ENCODE data around the gene ANTXR2. TPM values are rescaled to one million over a fixed set of nuclear protein-coding genes. Genes with fewer than 3 reads are reported as not detected.

The ANTXR2 gene
- polyA plus RNA-seq, 1 of the 3 experiments (the other 2 are of a cell fraction) = 48.8 TPM

- Histone ChIP-seq H4K20me1 (ENCODE audit: insufficient read depth) (no peaks in the 10 kb centered on the region), H2AFZ (ENCODE audit: low read depth) (no peak overlapping the region), H3K9me2 (no peaks in the 10 kb centered on the region), H3K9me3 (no peaks in the 10 kb centered on the region), H3K36me3 (replicated peaks in 1 of 2; ENCODE audit: control insufficient read depth in 1 of 2, insufficient read depth in 2 of 2, low read length in 1 of 2) (peaks cover 14 to 28% of the 10 kb centered on the region in 2 experiments), H3F3A (replicated peaks; ENCODE audit: insufficient read depth) (peaks cover 28% of the 10 kb centered on the region), H3K27ac (ENCODE audit: low read depth in 2 of 2, low read length in 1 of 2) (no peak overlapping the region), H3K9ac (no peak overlapping the region), H3K79me2 (ENCODE audit: insufficient read depth) (peaks cover 24% of the 10 kb centered on the region; the same call in 1 of the 2 replicates), H3K27me3 (ENCODE audit: insufficient read depth) (no peaks in the 10 kb centered on the region), H3K4me1 (ENCODE audit: control insufficient read depth in 1 of 2, insufficient read depth in 2 of 2, low read depth in 1 of 2, low read length in 1 of 2) (peaks cover 0 to 13% of the 10 kb centered on the region in 2 experiments; a peak in 2 of 4 replicates), H3K4me3 (ENCODE audit: low read depth in 2 of 2, low read length in 1 of 2) (no peak overlapping the region), H3K4me2 (no peak overlapping the region)
- POLR2A ChIA-PET = no interaction called here
- TF ChIP-seq JUND (IDR thresholded peaks at IDR 0.05) = no peak
- TF ChIP-seq TCF12 (IDR thresholded peaks at IDR 0.05) = no peak
- TF ChIP-seq SMC3 (IDR thresholded peaks at IDR 0.05; ENCODE audit: low read depth, low read length) = no peak
- no peak for TF ChIP-seq MAX (IDR thresholded peaks at IDR 0.05; ENCODE audit: low read depth)
- TF ChIP-seq, protein P1, sequence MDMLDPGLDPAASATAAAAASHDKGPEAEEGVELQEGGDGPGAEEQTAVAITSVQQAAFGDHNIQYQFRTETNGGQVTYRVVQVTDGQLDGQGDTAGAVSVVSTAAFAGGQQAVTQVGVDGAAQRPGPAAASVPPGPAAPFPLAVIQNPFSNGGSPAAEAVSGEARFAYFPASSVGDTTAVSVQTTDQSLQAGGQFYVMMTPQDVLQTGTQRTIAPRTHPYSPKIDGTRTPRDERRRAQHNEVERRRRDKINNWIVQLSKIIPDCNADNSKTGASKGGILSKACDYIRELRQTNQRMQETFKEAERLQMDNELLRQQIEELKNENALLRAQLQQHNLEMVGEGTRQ (IDR thresholded peaks at IDR 0.05; ENCODE audit: borderline replicate concordance, low read depth, low read length) = no peak
- no peak for TF ChIP-seq TAF1 (IDR thresholded peaks at IDR 0.05; ENCODE audit: borderline replicate concordance, low read depth, low read length)
- no peak for TF ChIP-seq CTCF (IDR thresholded peaks at IDR 0.05)
- no peak for TF ChIP-seq TEAD4 (IDR thresholded peaks at IDR 0.05; ENCODE audit: borderline replicate concordance, insufficient read depth)
- no peak for TF ChIP-seq ELF1 (IDR thresholded peaks at IDR 0.05)
- no peak for TF ChIP-seq PBX3 (IDR thresholded peaks at IDR 0.05)
- no peak for TF ChIP-seq CHD2 (IDR thresholded peaks at IDR 0.05; ENCODE audit: low read length, partially characterized antibody)
- no peak for TF ChIP-seq RCOR1 (IDR thresholded peaks at IDR 0.05; ENCODE audit: low read length)
- no peak for TF ChIP-seq FOXM1 (IDR thresholded peaks at IDR 0.05; ENCODE audit: low read depth)
- no peak for TF ChIP-seq FOSL2 (IDR thresholded peaks at IDR 0.05; ENCODE audit: borderline replicate concordance, low read depth)
- no peak for TF ChIP-seq MXI1 (IDR thresholded peaks at IDR 0.05; ENCODE audit: low read depth, low read length)
- TF ChIP-seq RXRA (IDR thresholded peaks at IDR 0.05; ENCODE audit: borderline replicate concordance, low read depth) = no peak
- TF ChIP-seq RAD21 (IDR thresholded peaks at IDR 0.05; ENCODE audit: low read length) = no peak
- TF ChIP-seq NRF1 (IDR thresholded peaks at IDR 0.05; ENCODE audit: low read depth, low read length) = no peak
- TF ChIP-seq NFIC (IDR thresholded peaks at IDR 0.05; ENCODE audit: borderline replicate concordance) = no peak
- CTCF ChIA-PET = no interaction called here
- no peak for DNase-seq
- WGBS (ENCODE audit: low lambda C conversion rate) = 72% methylated on average over 1 of the region's 1 CpG
Observed at GRCh38 chr4:79927931-79928330, 145.1 kb downstream of the ANTXR2 start.
